ENCODE measurements around the gene MFRP.

GRCh38 chr11:119351232-119351631, 4.7 kb upstream of the MFRP start:
- TF ChIP-seq EZH2 (IDR thresholded peaks at IDR 0.05; ENCODE audit: low read length, missing control alignments) = no peak
- TF ChIP-seq CTCF (conservative IDR thresholded peaks at IDR 0.05 in 1 of 2, IDR thresholded peaks at IDR 0.05 in 1 of 2; ENCODE audit: low read depth in 1 of 2, low read length in 2 of 2) = no peak
